ENCODE data around the gene PCNT. TPM values are rescaled to one million over a fixed set of nuclear protein-coding genes. Genes with fewer than 3 reads are reported as not detected.
"Not testable (repeated sequence)": the region's sequence is repeated elsewhere in the genome, so short reads cannot be mapped to it uniquely, and the experiment has no call there.

The PCNT gene
- total RNA-seq, 4 donors from 2014 or later = 42.8 to 58.6 (median 45.9) TPM

DNA sequence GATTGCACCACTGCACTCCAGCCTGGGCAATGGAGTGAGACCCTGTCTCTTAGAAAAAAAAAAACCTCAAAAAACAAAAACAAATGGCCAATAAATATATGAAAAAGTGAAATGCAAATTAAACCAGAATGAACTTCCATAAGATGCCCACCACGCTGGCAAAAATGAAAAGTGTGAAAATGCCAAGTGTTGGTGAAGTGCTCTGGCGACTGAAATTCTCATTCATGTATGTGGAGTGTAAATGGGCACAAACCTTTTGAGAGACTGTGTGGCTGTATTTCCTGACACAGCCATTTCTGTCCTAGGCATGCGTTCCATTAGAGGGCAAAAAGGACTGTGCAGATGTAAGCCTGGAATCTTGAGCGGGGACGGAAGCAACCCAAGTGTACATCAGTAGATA lies 19.5 kb upstream of the PCNT start:
- Histone ChIP-seq H3K27ac (no peak overlapping the region), H3K4me3 (no peak overlapping the region), H3K27me3 (no peaks in the 10 kb centered on the region), H3K9me3 (no peaks in the 10 kb centered on the region), H3K4me1 (no peaks in the 10 kb centered on the region), H3K36me3 (peaks cover 0 to 64% (median 0%) of the 10 kb centered on the region in 3 donors)
- TF ChIP-seq EP300 (IDR thresholded peaks at IDR 0.05) (no peak), POLR2A (IDR thresholded peaks at IDR 0.05) (no peak)
- TF ChIP-seq, protein P1, sequence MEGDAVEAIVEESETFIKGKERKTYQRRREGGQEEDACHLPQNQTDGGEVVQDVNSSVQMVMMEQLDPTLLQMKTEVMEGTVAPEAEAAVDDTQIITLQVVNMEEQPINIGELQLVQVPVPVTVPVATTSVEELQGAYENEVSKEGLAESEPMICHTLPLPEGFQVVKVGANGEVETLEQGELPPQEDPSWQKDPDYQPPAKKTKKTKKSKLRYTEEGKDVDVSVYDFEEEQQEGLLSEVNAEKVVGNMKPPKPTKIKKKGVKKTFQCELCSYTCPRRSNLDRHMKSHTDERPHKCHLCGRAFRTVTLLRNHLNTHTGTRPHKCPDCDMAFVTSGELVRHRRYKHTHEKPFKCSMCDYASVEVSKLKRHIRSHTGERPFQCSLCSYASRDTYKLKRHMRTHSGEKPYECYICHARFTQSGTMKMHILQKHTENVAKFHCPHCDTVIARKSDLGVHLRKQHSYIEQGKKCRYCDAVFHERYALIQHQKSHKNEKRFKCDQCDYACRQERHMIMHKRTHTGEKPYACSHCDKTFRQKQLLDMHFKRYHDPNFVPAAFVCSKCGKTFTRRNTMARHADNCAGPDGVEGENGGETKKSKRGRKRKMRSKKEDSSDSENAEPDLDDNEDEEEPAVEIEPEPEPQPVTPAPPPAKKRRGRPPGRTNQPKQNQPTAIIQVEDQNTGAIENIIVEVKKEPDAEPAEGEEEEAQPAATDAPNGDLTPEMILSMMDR (IDR thresholded peaks at IDR 0.05) = no peak
- WGBS, 2 donors = 88 to 97% methylated on average over 5 of the region's 5 CpGs
- no peak for DNase-seq (ENCODE audit: low spot score in 2 of 2)

GRCh38 chr21:46304955-46305354 lies 19.0 kb upstream of the PCNT start:
- TF ChIP-seq, protein P1 (IDR thresholded peaks at IDR 0.05) = no peak
- TF ChIP-seq POLR2A (IDR thresholded peaks at IDR 0.05) (no peak), EP300 (IDR thresholded peaks at IDR 0.05) (no peak)
- 95 to 96% methylated on average over 11 of the region's 11 CpGs for WGBS, 2 donors

GRCh38 chr21:46307625-46308024 lies 16.3 kb upstream of the PCNT start:
- WGBS, 2 donors = 70 to 85% methylated on average over 2 of the region's 2 CpGs
- TF ChIP-seq, protein P1 (IDR thresholded peaks at IDR 0.05) = no peak
- TF ChIP-seq POLR2A (IDR thresholded peaks at IDR 0.05) (no peak), EP300 (IDR thresholded peaks at IDR 0.05) (no peak)

More at GRCh38 chr21:46304955-46305354, 19.0 kb upstream of the PCNT start:
- DNase-seq (ENCODE audit: low spot score in 2 of 2) = no peak
- H3K36me3 ChIP-seq = peaks cover 0 to 65% (median 0%) of the 10 kb centered on the region in 3 donors
- no peaks in the 10 kb centered on the region for H3K4me1 ChIP-seq
- no peak overlapping the region for H3K4me3 ChIP-seq
- no peaks in the 10 kb centered on the region for H3K9me3 ChIP-seq
- H3K27me3 ChIP-seq = no peaks in the 10 kb centered on the region
- no peak overlapping the region for H3K27ac ChIP-seq

DNA sequence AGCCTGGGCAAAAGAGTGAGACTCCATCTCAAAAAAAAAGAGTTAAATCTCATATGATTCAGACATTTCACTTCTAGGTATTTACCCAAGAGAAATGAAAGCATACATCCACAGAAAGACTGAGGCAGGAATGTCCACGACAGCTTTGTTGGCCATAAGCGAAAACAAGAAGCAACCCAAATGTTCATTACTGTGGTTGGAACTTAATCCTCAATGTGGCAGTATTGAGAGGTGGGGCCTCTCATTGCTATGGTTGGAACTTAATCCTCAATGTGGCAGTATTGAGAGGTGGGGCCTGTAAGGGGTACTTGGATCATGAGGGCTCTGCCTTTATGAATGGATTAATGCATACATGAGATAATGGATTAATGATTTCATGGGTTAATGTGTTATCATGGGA lies 15.5 kb upstream of the PCNT start:
- no peak for DNase-seq (ENCODE audit: low spot score in 2 of 2)
- 95 to 98% methylated on average over 2 of the region's 2 CpGs for WGBS, 2 donors
- no peaks in the 10 kb centered on the region for H3K9me3 ChIP-seq
- TF ChIP-seq POLR2A (IDR thresholded peaks at IDR 0.05) (no peak), EP300 (IDR thresholded peaks at IDR 0.05) (no peak)
- TF ChIP-seq, protein P1 (IDR thresholded peaks at IDR 0.05) = no peak
- H3K27ac ChIP-seq = no peak overlapping the region
- H3K36me3 ChIP-seq = peaks cover 0 to 50% (median 0%) of the 10 kb centered on the region in 3 donors
- no peaks in the 10 kb centered on the region for H3K27me3 ChIP-seq
- H3K4me1 ChIP-seq = no peaks in the 10 kb centered on the region
- no peak overlapping the region for H3K4me3 ChIP-seq

More at GRCh38 chr21:46307625-46308024, 16.3 kb upstream of the PCNT start:
- no peak overlapping the region for H3K4me3 ChIP-seq
- no peaks in the 10 kb centered on the region for H3K4me1 ChIP-seq
- no peak overlapping the region for H3K27ac ChIP-seq
- no peaks in the 10 kb centered on the region for H3K9me3 ChIP-seq
- DNase-seq (ENCODE audit: low spot score in 2 of 2) = no peak
- H3K36me3 ChIP-seq = peaks cover 0 to 50% (median 0%) of the 10 kb centered on the region in 3 donors
- H3K27me3 ChIP-seq = no peaks in the 10 kb centered on the region

GRCh38 chr21:46310260-46310659 lies 13.7 kb upstream of the PCNT start:
- not testable (repeated sequence) for H3K4me3 ChIP-seq; H3K4me1 ChIP-seq; H3K27ac ChIP-seq; H3K27me3 ChIP-seq; H3K9me3 ChIP-seq; DNase-seq (ENCODE audit: low spot score in 2 of 2)
- peaks cover 0 to 48% (median 0%) of the 10 kb centered on the region in 3 donors for H3K36me3 ChIP-seq
- WGBS, 2 donors = 97 to 98% methylated on average over 8 of the region's 8 CpGs

DNA sequence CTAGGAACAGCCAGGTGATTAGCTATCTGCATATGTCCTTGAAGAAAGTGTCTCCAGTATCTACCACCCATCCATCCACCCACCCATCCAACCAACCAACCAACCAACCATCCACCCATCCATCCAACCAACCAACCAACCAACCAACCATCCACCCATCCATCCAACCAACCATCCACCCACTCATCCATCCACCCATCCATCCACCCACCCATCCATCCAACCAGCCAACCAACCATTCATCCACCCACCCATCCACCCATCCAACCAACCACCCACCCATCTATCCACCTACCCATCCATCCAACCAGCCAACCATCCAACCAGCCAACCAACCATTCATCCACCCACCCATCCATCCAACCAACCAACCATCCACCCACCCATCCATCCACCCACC lies 12.4 kb upstream of the PCNT start:
- TF ChIP-seq EP300 (IDR thresholded peaks at IDR 0.05) (no peak), POLR2A (IDR thresholded peaks at IDR 0.05) (no peak)
- TF ChIP-seq, protein P1 (IDR thresholded peaks at IDR 0.05) = no peak
- H3K36me3 ChIP-seq = peaks cover 0 to 45% (median 0%) of the 10 kb centered on the region in 3 donors
- no peaks in the 10 kb centered on the region for H3K4me1 ChIP-seq

More for the DNA sequence above, 12.4 kb upstream of the PCNT start:
- Histone ChIP-seq H3K27ac (no peak overlapping the region), H3K27me3 (no peaks in the 10 kb centered on the region), H3K9me3 (no peaks in the 10 kb centered on the region), H3K4me3 (no peak overlapping the region)
- DNase-seq (ENCODE audit: low spot score in 2 of 2) = no peak

Data from tibial nerve (tissue), 4 donors.